AML-193 (cell line): ENCODE data around the gene IL6ST.

Experiments
- DNase-seq, 2 experiments: peaks; one replicate each; lab custom pipeline; 2025; lab: John Stamatoyannopoulos, UW

Gene IL6ST

GRCh38 chr5:55918087-55919035 lies 76.4 kb downstream of the IL6ST start:
- no peak for DNase-seq

- no peak for DNase-seq
Measured at GRCh38 chr5:55917402-55918086, 77.2 kb downstream of the IL6ST start.

- no peak for DNase-seq
Measured at GRCh38 chr5:55916986-55917385, 77.8 kb downstream of the IL6ST start.

GRCh38 chr5:55915783-55916182 lies 79.0 kb downstream of the IL6ST start:
- no peak for DNase-seq

- DNase-seq: no peak
Measured at GRCh38 chr5:55914971-55915370, 79.8 kb downstream of the IL6ST start.

GRCh38 chr5:55913466-55914413 lies 81.0 kb downstream of the IL6ST start:
- no peak for DNase-seq

- no peak for DNase-seq
Measured at GRCh38 chr5:55911784-55912653, 82.7 kb downstream of the IL6ST start.

GRCh38 chr5:55908804-55909203 lies 86.0 kb downstream of the IL6ST start:
- DNase-seq: no peak

- DNase-seq: no peak
Measured at GRCh38 chr5:55907927-55908326, 86.8 kb downstream of the IL6ST start.

GRCh38 chr5:55905251-55905650 lies 89.5 kb downstream of the IL6ST start:
- no peak for DNase-seq

- no peak for DNase-seq
Measured at GRCh38 chr5:55904152-55904551, 90.6 kb downstream of the IL6ST start.

- DNase-seq: no peak
Measured at GRCh38 chr5:55903121-55903701, 91.6 kb downstream of the IL6ST start.

GRCh38 chr5:55902696-55903095 lies 92.1 kb downstream of the IL6ST start:
- DNase-seq: no peak

- DNase-seq: no peak
Measured at GRCh38 chr5:55900776-55901175, 94.0 kb downstream of the IL6ST start.

GRCh38 chr5:55900068-55900467 lies 94.7 kb downstream of the IL6ST start:
- DNase-seq: no peak

- no peak for DNase-seq
Measured at GRCh38 chr5:55899344-55899743, 95.4 kb downstream of the IL6ST start.

- DNase-seq: no peak
Measured at GRCh38 chr5:55897905-55898304, 96.9 kb downstream of the IL6ST start.

- DNase-seq: no peak
Measured at GRCh38 chr5:55897206-55897894, 97.4 kb downstream of the IL6ST start.

- DNase-seq: no peak
Measured at GRCh38 chr5:55896663-55897062, 98.1 kb downstream of the IL6ST start.

GRCh38 chr5:55896238-55896637 lies 98.5 kb downstream of the IL6ST start:
- no peak for DNase-seq
